Stimulated activated CD4-positive, alpha-beta T cell treated with anti-CD3 and anti-CD28 coated beads, Interleukin-4, amount 100 ng/mL, for 1 hour (primary cell): Measurements from ENCODE around the gene SLC2A14.
A peak's percentile ranks its signal among the peaks of the same experiment; 100 is the strongest.
"Not testable (repeated sequence)": the region's sequence is repeated elsewhere in the genome, so short reads cannot be mapped to it uniquely, and the experiment has no call there.

Source experiments
- DNase-seq: peaks from one replicate; pipeline ENCODE4 v3.0.0-alpha.2; 2020

Gene SLC2A14

GRCh38 chr12:7872566-7873319 is at the start of gene SLC2A14:
Gene SLC2A14 (minus strand): TSS chr12:7872915. CDS start chr12:7869880, 3,035 bp downstream.
- no peak for DNase-seq

GRCh38 chr12:7921181-7921580 is 48.5 kb upstream of the SLC2A14 start:
- not testable (repeated sequence) for DNase-seq

GRCh38 chr12:7918268-7918590 is 45.5 kb upstream of the SLC2A14 start:
- DNase-seq, result not testable (repeated sequence)

- DNase-seq, result no peak
Observed at GRCh38 chr12:7917392-7918267, 44.9 kb upstream of the SLC2A14 start.

GRCh38 chr12:7916936-7917335 is 44.2 kb upstream of the SLC2A14 start:
- DNase-seq, result no peak

GRCh38 chr12:7915661-7916403 is 43.1 kb upstream of the SLC2A14 start:
- DNase-seq, result peak; percentile 19

GRCh38 chr12:7910106-7910505 is 37.4 kb upstream of the SLC2A14 start:
- DNase-seq, result not testable (repeated sequence)

GRCh38 chr12:7907009-7907408 is 34.3 kb upstream of the SLC2A14 start:
- peak; percentile 36 for DNase-seq

GRCh38 chr12:7906303-7906702 is 33.6 kb upstream of the SLC2A14 start:
- DNase-seq, result not testable (repeated sequence)

- not testable (repeated sequence) for DNase-seq
Observed at GRCh38 chr12:7905600-7906125, 32.9 kb upstream of the SLC2A14 start.

GRCh38 chr12:7905071-7905470 is 32.4 kb upstream of the SLC2A14 start:
- DNase-seq, result no peak

GRCh38 chr12:7902416-7902815 is 29.7 kb upstream of the SLC2A14 start:
- DNase-seq, result not testable (repeated sequence)

GRCh38 chr12:7899755-7900154 is 27.0 kb upstream of the SLC2A14 start:
- no peak for DNase-seq

GRCh38 chr12:7896726-7897125 is 24.0 kb upstream of the SLC2A14 start:
- DNase-seq, result not testable (repeated sequence)

- DNase-seq, result no peak
Observed at GRCh38 chr12:7892186-7892980, 19.7 kb upstream of the SLC2A14 start.

- no peak for DNase-seq
Observed at GRCh38 chr12:7884689-7885088, 12.0 kb upstream of the SLC2A14 start.

GRCh38 chr12:7881736-7882120 is 9.0 kb upstream of the SLC2A14 start:
- not testable (repeated sequence) for DNase-seq

GRCh38 chr12:7880952-7881735 is 8.4 kb upstream of the SLC2A14 start:
- DNase-seq, result not testable (repeated sequence)

- no peak for DNase-seq
Observed at GRCh38 chr12:7879246-7879645, 6.5 kb upstream of the SLC2A14 start.

GRCh38 chr12:7877420-7877819 is 4.7 kb upstream of the SLC2A14 start:
- no peak for DNase-seq

GRCh38 chr12:7870335-7870734 is 2.4 kb downstream of the SLC2A14 start:
- DNase-seq, result no peak
